ENCODE data around the gene RHCE. TPM values are rescaled to one million over a fixed set of nuclear protein-coding genes. Genes with fewer than 3 reads are reported as not detected.
"Not testable (repeated sequence)": the region's sequence is repeated elsewhere in the genome, so short reads cannot be mapped to it uniquely, and the experiment has no call there.

Gene RHCE
- total RNA-seq, 2 donors from 2014 or later = 0.28 TPM; not detected in 1

DNA sequence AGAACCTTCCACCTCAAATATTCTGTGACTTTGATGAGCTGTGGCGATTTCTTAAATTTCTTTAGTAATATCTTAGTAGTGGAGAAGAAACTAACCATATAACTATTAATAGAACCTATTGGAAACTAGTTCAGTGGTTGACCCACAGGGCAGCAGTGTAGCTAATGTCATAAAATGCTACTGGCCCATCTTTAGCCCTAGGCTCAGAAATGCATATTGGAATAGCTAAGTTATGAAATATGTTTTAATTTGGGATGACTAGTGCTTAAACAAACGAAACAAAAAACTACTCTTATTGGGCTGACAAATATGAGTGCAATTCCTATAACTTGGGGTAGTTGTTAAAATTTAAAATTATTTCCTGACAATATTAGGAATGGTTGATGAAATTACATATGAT, 30.3 kb upstream of the RHCE start:
- no peak overlapping the region for H3K4me3 ChIP-seq
- no peak for DNase-seq (ENCODE audit: low spot score)
- H3K27ac ChIP-seq = no peak overlapping the region
- H3K36me3 ChIP-seq = peaks cover 20% of the 10 kb centered on the region
- TF ChIP-seq, protein P1, sequence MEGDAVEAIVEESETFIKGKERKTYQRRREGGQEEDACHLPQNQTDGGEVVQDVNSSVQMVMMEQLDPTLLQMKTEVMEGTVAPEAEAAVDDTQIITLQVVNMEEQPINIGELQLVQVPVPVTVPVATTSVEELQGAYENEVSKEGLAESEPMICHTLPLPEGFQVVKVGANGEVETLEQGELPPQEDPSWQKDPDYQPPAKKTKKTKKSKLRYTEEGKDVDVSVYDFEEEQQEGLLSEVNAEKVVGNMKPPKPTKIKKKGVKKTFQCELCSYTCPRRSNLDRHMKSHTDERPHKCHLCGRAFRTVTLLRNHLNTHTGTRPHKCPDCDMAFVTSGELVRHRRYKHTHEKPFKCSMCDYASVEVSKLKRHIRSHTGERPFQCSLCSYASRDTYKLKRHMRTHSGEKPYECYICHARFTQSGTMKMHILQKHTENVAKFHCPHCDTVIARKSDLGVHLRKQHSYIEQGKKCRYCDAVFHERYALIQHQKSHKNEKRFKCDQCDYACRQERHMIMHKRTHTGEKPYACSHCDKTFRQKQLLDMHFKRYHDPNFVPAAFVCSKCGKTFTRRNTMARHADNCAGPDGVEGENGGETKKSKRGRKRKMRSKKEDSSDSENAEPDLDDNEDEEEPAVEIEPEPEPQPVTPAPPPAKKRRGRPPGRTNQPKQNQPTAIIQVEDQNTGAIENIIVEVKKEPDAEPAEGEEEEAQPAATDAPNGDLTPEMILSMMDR (IDR thresholded peaks at IDR 0.05) = no peak
- H3K4me1 ChIP-seq = no peaks in the 10 kb centered on the region
- no peaks in the 10 kb centered on the region for H3K9me3 ChIP-seq
- no peaks in the 10 kb centered on the region for H3K27me3 ChIP-seq

DNA sequence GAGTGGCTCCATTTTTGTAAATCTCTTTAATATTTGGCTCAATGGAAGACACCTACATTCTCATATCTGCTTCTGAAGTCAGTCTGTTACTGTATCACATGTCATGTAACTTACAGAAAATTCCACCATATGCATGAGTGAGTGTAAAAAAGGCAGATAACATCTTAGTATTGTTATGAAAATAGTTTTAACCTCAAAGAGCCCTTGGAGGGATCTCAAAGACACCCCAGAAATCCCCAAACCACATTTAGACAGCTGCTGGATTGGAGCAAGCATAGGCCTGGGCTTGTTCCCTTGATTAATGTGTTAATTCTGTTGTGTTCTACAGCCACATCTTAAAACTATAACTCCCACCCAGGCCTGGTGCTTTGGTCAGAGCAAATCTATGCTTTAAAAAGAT, 26.9 kb upstream of the RHCE start:
- Histone ChIP-seq H3K27ac (no peak overlapping the region), H3K9me3 (no peaks in the 10 kb centered on the region), H3K4me3 (no peak overlapping the region), H3K27me3 (no peaks in the 10 kb centered on the region), H3K4me1 (no peaks in the 10 kb centered on the region), H3K36me3 (peaks cover 15% of the 10 kb centered on the region)
- DNase-seq (ENCODE audit: low spot score) = no peak
- TF ChIP-seq, protein P1 (IDR thresholded peaks at IDR 0.05) = no peak

DNA sequence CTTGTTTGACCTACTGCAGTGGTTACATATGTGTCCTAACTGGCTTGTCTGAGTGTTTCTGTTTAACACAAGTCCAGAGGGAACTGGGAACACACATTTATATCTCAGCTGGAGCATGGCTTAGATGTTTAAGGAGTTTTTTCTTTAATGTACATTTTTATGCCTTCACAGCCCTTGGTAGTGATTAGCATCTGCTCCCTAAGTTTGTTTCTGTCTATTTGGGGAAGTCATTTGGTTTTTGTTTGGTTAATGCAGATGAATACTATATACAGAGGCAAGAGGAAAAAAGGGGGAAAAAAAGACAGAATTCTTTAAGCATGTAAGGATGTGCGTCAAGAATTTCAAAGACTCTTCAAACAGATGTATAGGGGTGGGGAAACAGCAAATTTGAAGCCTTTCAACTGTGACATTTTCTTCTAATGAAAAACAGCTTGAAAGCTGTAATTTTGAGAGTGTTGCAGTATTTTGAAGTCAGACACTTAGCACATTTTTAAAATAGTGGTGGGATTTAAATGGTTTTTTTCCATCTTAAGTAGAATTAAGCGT, 25.4 kb upstream of the RHCE start:
- H3K4me3 ChIP-seq = no peak overlapping the region
- peaks cover 15% of the 10 kb centered on the region for H3K36me3 ChIP-seq
- H3K27ac ChIP-seq = no peak overlapping the region
- DNase-seq (ENCODE audit: low spot score) = no peak
- H3K27me3 ChIP-seq = no peaks in the 10 kb centered on the region
- TF ChIP-seq, protein P1 (IDR thresholded peaks at IDR 0.05) = no peak
- H3K4me1 ChIP-seq = peaks cover 0 to 5% of the 10 kb centered on the region in 2 donors
- no peaks in the 10 kb centered on the region for H3K9me3 ChIP-seq

DNA sequence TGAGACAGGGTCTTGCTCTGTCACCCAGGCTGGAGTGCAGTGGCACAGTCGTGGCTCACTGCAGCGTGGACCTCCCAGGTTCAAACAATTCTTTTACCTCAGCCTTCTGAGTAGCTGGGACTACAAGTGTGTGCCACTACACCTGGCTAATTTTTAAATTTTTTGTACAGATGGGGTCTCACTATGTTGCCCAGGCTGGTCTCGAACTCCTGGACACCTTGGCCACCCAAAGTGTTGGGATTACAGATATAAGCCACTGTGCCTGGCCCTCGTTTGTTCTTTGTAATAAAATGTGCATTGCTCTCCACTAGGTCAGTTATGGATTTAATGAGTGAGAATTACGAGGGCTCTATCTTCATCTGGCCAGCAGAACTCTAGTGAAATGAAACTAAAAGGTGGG, 24.0 kb upstream of the RHCE start:
- H3K9me3 ChIP-seq; H3K4me1 ChIP-seq; H3K27ac ChIP-seq; H3K4me3 ChIP-seq; DNase-seq (ENCODE audit: low spot score); H3K27me3 ChIP-seq: not testable (repeated sequence)
- peaks cover 15% of the 10 kb centered on the region for H3K36me3 ChIP-seq

DNA sequence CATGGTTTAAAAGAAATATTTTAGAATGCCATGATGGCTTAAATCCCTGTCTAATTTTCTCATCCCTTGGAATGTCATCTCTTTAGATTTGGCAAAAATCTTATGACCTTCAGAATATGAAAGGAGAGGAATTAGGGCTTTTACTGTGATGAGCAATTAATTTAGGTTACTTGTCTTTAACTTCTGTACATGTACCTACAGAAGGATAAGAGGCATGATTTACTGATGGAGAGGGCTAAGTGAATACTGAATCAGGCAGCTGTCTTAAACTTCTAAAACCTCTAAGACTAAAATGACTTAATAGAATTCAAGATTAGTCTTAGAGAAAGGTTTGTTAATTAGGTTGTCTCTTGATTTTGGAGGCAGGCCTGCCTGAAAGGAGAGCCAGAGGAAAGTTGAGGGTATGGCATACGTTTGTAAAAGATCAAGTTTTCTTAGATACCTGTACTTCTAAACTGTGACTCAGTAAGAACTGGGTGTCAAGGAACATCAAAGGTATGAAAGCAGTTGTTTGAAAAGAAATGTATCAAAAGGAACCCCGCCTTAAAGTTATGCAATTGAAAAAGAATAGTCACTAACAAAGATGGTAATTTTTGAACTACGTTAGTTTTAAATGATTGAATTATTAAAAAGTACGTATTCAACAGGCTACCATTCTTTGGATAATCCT, 22.5 kb upstream of the RHCE start:
- Histone ChIP-seq H3K27me3 (no peaks in the 10 kb centered on the region), H3K9me3 (no peaks in the 10 kb centered on the region), H3K4me3 (no peak overlapping the region), H3K4me1 (peaks cover 0 to 5% of the 10 kb centered on the region in 2 donors), H3K36me3 (peaks cover 14% of the 10 kb centered on the region), H3K27ac (no peak overlapping the region)
- DNase-seq (ENCODE audit: low spot score) = no peak
- TF ChIP-seq, protein P1 (IDR thresholded peaks at IDR 0.05) = no peak

DNA sequence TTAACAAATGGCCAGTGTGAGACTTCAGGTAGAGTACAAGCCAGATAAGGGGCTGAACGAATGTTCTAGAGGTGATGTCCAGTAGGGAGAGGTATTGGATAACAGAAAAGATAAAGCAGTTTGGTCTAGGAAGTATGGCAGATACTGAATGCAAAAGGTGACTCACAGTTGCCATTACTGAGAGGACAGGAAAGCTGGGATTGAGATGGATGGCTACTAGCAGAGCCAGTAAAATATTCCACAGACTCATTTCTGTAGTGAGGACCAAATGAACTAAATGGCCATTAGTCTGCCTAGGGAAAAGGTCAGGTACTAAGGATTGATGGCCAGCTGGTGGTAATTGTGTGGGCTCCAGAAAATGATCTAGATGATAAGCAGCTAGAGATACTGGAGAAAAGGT, 21.6 kb upstream of the RHCE start:
- H3K27me3 ChIP-seq = no peaks in the 10 kb centered on the region
- H3K4me3 ChIP-seq = no peak overlapping the region
- no peaks in the 10 kb centered on the region for H3K9me3 ChIP-seq
- peaks cover 0 to 5% of the 10 kb centered on the region in 2 donors for H3K4me1 ChIP-seq
- H3K36me3 ChIP-seq = peaks cover 4% of the 10 kb centered on the region
- no peak overlapping the region for H3K27ac ChIP-seq
- DNase-seq (ENCODE audit: low spot score) = no peak
- TF ChIP-seq, protein P1 (IDR thresholded peaks at IDR 0.05) = no peak
